ENCODE results near the gene EIF2S3.
"Not testable (repeated sequence)": the region's sequence is repeated elsewhere in the genome, so short reads cannot be mapped to it uniquely, and the experiment has no call there.

Gene EIF2S3

DNA sequence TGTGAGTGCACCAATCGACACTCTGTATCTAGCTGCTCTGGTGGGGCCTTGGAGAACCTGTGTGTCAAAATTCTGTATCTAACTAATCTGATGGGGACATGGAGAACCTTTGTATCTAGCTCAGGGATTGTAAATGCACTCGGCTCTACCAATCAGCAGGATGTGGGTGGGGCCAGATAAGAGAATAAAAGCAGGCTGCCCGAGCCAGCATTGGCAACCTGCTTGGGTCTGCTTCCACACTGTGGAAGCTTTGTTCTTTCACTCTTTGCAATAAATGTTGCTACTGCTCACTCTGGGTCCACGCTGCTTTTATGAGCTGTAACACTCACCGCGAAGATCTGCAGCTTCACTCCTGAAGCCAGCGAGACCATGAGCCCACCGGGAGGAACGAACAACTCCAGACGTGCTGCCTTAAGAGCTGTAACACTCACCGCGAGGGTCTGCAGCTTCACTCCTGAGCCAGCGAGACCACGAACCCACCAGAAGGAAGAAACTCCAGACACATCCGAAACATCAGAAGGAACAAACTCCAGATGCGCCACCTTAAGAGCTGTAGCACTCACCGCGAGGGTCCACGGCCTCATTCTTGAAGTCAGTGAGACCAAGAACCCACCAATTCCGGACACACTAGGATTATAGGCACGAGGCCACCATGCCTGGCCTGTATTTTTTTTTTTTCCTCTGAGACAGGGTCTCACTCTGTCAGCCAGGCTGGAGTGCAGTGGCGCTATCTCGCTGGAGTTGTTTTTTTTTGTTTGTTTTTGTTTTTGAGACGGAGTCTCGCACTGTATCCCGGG, 4.0 kb upstream of the EIF2S3 start:
- not testable (repeated sequence) for DNase-seq

DNA sequence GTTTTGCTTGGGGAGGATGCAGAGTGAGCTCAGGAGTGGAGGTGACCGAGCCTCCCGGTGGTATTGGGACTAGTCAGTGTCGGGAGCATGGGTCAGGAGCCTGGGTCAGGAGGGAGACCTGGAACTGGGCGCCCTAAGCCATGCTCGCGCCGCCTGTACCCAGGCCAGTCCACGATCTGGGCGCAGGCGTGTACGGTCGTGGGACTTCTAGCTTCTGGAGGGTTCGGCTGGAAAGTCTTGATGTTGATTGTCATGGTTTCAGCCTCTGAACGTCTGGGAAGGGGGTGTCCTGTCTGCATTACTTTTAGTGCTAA, 244 bp downstream of the EIF2S3 start:
- no peak for DNase-seq

DNA sequence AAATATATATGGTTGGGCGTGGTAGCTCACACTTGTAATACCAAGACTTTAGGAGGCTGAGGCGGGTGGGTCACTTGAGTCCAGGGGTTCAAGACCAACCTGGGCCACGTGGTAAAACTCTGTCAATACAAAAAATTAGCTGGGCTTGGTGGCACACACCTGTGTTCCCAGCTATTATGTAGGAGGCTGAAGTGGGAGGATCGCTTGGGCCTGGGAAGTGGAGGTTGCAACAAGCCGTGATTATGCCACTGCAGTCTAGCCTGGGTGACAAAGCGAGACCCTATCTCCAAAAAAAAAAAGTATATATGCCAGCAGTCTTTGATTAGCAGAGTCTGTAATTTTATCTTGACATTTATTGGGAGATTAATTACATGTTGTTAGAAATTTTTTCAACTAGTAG, 8.7 kb downstream of the EIF2S3 start:
- no peak for DNase-seq

DNA sequence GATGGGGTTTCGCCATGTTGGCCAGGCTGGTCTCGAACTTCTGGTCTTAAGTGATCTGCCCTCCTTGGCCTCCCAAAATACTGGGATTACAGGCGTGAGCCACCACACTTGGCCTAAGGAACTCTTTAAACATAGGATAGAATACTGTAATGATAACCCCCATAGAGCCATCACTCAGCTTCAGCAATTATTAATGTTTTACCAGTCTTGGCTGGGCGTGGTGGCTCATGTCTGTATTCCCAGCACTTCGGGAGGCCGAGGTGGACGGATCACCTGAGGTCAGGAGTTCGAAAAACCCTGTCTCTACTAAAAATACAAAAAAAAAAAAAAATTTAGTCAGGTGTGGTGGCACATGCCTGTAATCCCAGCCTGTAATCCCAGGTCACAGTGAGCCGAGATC, 15.1 kb downstream of the EIF2S3 start:
- DNase-seq, result no peak

DNA sequence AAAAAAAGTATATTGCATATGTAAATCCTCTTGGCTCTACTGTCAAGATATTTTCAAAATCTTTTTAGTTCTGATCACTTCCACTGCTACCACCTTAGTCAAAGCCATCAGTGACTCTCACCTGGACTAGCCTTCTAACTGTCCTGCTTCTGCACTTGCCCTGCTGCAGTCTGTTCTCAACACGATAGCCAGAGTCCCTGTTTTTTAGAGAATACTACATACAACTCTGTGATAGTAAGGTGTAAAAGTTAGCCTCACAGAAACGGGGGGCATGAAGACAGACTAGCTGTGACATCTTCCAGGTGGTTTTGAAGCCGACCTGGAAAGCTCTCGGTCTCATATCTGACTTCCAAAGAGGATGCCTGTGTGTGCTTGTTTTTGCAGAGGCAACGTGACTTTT, 24.7 kb downstream of the EIF2S3 start:
- no peak for DNase-seq

DNA sequence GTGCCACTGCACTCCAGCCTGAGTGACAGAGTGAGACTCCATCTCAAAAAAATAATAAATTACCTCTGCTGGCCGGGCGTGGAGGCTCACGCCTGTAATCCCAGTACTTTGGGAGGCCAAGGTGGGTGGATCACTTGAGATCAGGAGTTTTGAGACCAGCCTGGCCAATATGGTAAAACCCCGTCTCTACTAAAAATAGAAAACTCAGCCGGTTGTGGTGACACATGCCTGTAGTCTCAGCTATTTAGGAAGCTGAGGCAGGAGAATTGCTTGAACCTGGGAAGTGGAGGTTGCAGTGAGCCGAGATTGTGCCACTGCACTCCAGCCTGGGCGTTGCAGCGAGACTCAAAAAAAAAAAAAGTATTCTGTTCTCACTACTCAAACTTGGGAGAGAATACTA, 25.5 kb downstream of the EIF2S3 start:
- DNase-seq, result not testable (repeated sequence)

DNA sequence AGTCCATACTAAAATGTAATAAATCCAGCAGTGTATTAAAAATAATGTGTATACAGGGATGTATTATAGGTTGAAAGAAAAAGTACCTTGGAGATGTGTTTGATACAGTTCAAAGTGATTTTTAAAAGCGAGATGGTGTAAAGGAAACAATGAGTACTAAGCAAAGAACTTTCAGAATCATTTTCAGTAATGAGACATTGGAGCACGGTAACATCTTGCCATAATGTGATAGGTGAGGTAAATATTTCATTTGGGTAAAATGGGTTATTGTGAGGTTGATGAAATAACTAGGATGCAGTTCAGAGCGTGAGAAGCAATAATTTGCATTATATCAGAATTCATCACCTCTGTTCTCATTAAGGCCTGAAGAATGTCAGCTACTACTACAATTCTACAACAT, 25.9 kb downstream of the EIF2S3 start:
- DNase-seq, result no peak

DNA sequence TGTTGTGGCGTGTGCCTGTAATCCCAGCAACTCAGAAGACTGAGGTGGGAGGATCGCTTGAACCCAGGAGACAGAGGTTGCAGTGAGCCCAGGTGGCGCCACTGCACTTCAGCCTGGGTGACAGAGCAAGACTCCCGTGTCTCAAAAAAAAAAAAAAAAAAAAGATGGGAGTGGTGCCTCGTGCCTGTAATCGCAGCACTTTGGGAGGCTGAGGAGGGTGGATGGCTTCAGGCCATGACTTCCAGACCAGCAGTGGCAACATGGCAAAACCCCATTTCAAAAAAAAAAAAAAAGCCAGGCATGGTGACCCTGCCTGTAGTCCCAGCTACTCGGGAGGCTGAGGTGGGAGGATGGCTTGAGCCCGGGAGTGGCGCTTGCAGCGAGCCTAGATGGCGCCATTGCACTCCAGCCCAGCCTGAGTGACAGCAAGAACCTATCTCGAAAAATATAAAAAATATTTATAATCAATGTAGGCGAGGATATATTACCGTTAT, 27.0 kb downstream of the EIF2S3 start:
- no peak for DNase-seq

DNA sequence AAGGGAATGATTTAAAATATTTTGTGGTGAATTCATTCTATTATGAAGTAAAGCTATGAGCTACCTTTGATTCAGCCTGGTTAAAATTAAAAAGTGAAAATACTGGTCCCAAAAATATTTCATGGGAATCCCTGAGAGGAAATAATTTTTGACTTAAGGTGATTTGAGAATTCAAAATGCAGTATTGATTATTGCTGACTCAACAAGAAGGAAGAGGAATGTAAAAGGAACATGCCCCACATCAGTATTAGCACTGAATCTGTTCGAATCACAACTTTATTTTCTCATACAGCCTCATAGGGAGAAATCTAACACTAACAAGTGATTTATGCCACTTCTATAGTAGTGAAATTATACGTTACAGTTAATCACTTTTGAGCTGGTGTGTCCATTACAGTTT, 27.7 kb downstream of the EIF2S3 start:
- DNase-seq, result no peak

DNA sequence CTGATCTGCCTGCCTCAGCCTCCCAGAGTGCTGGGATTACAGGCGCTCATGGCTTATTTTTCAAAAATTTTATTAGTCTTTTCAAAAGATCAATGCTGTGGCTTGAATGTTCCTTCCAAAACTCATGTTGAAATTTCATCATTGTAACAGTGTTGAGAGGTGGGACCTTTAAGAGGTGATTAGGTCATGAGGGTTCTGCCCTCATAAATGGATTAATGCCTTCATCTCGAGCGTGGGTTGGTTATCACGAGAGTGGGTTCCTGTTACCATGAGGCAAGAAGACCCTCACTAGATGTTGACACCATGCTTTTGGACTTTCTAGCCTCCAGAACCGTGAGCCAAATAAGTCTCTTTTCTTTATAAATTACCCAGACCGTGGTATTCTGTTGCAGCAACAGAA, 30.3 kb downstream of the EIF2S3 start:
- no peak for DNase-seq

DNA sequence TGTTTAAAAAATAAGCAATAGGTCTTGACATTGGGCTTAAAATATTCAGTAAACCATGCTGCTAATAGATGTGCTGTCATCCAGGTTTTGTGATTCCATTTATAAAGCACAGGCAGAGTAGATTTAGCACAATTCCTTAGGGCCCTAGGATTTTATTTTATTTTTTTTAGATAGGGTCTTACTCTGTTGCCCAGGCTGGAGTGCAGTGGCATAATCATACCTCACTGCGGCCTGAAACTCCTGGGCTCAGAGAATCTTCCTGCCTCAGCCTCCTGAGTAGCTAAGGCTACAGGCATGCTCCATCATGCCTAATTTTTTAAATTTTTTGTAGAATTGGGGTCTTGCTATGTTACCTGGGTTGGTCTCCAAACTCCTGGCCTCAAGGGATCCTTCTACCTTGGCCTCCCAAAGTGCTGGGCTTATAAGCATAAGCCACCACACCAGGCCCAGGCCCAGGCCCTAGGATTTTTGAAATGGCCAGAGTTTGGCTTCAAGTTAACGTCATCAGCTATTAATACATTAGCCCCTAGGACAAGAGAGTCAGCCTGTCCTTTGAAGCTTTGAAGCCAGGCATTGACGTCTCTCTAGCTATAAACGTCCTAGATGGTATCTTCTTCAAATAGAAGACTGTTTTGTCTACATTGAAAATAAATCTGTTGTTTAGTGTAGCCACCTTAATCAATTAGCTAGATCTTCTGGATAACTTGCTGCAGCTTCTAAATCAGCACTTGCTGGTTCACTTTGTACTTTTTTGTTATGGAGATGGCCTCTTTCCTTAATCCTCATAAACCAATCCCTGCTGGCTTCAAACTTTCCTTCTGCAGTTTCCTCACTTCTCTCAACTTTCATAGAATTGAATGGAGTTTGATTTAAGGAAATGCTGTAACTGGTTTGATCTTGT, 35.8 kb downstream of the EIF2S3 start:
- DNase-seq, result no peak

DNA sequence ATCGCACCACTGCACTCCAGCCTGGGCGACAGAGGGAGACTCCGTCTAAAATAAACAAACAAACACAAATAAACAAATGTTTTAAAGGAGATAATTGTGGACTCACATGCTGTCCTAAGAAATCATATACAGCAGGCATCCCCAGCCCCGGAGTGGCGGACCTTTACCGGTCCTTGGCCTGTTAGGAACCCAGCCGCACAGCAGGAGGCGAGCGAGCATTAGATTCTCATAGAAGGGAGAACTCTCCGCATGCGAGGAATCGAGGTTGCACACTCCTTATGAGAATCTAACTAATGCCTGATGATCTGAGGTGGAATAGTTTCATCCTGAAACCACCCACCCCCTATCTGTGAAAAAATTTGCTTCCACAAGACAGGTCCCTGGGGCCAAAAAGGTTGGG, 39.0 kb downstream of the EIF2S3 start:
- DNase-seq, result no peak

DNA sequence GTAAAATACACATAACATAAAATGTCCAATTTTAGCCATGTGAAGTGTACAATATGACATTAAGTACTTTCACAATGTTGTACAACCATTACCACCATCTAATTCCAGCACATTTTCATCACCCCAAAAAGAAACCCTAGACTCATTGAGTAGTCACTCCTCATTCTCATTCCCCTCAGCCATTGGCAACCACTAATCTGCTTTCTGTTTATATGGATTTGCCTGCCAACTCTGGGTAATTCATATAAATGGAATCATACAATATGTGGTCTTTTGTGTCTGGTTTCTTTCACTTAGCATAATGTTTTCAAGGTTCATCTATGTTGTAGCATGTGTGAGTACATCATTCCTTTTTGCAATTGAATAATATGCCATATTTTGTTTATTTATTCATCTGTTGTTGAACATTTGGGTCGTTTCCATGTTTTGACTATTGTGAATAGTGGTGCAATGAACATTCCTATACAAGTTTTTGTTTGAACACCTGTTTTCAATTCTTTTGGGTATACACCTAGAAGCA, 43.0 kb downstream of the EIF2S3 start:
- no peak for DNase-seq

DNA sequence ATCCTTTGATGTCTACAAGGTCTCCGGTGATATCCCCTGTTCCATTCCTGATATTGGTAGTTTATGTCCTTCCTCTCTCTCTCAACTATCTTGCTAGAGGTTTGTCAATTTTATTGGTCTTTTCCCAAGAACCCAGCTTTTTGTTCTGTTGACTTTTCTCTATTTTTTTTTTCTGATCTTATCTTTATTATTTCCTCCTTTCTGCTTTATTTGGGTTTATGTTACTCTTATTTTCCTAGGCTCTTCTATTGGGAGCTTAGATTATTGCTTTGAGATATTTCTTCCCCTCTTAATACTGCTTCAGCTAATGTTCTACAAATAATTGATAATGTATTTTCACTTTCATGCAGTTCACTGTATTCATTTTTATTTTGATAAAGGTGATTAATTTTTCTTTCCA, 44.2 kb downstream of the EIF2S3 start:
- DNase-seq, result no peak

DNA sequence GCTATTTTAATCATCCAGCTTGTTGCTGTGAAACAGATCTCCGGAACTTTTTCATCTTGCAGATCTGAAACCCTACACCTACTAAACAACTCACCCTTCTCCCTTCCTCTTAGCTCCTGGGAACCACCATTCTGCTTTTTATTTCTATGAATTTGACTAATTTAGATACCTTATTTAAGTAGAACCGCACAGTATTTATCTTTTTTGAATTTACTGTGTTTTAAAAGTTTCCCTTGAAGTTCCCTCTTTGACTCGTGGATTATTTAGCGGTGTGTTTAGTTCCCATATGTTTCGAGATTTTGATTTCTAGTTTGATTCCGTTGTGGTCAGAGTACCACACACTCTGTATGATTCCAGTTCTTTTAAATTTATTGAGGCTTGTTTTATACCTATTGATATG, 44.6 kb downstream of the EIF2S3 start:
- DNase-seq, result no peak

DNA sequence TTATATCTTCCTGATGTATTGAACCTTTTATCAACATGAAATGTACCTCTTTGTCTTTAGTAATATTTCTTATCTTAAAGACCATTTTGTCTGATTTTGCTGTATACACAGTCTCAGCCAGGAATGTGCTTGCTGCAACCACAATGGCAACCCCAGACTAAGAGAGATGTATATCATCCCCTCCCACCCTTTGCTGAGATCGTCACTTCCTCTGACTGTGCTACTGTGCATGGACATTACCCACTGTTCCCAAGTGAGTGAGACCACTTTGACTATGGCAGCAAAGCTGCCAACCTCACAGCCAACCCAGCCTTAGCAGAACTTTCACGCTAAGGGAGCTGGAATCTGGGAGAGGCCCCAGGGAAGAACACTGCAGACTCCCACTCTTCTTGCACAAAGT, 46.0 kb downstream of the EIF2S3 start:
- DNase-seq, result no peak

DNA sequence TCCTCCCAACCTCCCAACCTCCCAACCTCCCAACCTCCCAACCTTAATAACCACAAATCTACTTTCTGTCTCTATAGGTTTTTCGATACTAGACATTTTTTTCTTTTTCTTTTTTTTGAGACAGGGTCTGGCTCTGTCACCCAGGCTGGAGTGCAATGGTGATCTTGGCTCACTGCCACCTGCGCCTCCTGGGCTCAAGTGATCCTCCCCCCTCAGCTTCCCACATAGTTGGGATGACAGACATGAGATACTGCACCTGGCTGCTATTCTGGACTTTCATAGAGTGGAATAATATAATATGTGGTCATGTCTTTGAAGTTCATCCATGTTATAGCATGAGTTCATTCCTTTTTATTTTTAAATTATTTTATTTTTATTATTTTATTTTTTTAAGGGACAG, 55.3 kb downstream of the EIF2S3 start:
- DNase-seq, result no peak

DNA sequence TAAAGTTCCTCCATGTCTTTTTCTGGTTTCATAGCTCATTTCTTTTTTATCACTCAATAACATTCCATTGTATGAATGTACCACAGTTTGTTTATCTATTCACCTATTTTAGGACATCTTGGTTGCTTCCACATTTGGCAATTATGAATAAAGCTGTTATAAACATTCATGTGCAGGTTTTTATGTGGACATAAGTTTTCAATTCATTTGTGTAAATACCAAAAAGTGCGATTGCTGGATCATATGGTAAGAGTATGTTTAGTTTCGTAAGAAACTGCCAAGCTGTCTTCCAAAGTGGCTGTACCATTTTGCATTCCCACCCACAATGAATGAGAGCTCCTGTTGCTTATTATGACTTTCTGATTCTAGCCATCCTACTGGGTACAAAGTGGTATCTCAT, 58.4 kb downstream of the EIF2S3 start:
- DNase-seq, result no peak

DNA sequence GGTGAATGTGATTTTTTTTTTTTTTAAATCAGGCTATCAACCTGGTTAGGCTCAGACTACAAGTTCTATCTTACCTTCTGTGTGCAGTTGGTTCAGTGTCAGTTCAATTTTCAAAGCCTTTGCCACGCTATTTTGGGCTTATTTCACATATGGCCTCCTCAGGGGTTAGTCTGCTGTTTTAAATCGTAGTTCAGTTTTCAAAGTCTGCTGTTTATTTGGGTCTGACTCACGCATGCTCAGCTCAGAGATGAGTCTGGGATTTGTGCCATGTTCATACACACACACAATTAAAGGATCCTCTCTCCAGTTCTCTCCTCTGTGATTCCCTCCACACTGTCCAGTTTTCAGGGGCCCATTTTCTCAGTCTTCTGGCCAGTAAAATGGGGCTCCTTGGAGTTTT, 62.5 kb downstream of the EIF2S3 start:
- no peak for DNase-seq

DNA sequence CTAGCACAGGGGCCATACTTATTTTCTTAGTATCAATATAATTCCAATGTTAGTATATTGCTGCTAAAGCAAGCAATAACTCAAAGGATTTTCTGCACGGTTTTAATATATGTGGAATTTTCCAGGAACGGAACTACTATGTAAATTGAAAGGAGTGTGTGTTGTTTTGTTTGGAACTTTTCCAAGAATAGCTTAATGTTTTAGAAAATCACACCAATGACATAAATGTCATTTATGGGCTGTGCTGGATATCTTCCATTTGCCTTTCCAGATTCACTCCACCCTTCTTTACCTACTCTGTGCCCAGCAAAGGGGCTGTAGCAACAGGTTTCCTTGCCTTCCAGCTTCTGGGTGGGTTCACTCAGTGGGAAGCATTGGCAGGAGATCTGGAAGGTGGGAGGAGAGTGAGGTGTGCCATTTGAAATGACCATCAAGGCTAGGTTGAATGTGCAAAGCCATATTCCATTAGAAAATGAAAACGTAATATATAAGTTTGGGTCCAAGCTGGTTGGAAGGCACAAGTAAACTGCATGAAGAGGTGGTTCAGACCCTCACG, 69.6 kb downstream of the EIF2S3 start:
- no peak for DNase-seq

DNA sequence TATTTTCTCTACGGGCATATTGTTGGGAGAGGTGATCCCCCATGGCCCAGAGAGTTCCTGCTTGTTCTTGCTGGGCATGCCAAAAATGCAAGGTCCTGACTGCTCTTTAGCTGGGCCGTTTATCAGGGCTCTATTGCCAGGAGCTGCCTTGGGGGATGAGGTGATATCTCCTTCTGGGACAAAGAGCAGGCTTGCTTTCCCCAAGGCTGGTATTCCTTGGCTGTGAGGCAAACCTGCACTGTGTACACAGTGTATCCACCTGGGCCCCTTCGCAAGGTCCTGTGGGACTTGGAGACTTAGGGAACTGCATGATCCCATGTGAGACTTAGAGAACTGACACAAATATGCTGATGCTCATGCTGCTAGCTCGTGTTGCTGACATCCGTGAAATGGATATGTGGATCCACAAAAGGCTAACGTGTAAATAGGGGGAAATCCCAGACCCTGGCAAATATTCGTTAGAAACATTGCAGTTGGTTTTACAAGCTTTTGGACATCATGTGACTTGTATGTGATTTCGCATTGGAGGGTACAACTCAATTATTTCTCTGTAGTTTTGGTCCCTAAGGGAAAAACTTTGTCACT, 70.4 kb downstream of the EIF2S3 start:
- DNase-seq, result no peak
